T-helper 2 cell treated with Interferon-gamma antibody and Interleukin-4, amounts not matched to agents 5 μg/mL and 100 μg/mL, for 36 hours (primary cell): ENCODE data around the gene SDCCAG8.

Experiments
- DNase-seq: peaks from one replicate; pipeline ENCODE4 v3.0.0; 2021; ENCODE audit warnings: low spot score
- H3K27ac Mint-ChIP-seq: one replicate; pipeline ENCODE4 v1.8.0; 2021; ENCODE audit warnings: mild to moderate bottlenecking, mixed read lengths
- H3K27me3 Mint-ChIP-seq: one replicate; pipeline ENCODE4 v1.8.0; 2021; ENCODE audit warnings: low read depth, mixed read lengths
- H3K36me3 Mint-ChIP-seq: one replicate; pipeline ENCODE4 v1.8.0; 2021; ENCODE audit warnings: low read depth, mixed read lengths
- H3K4me1 Mint-ChIP-seq: one replicate; pipeline ENCODE4 v1.8.0; 2021; ENCODE audit warnings: low read depth, mixed read lengths
- H3K4me3 Mint-ChIP-seq: one replicate; pipeline ENCODE4 v1.8.0; 2022; ENCODE audit warnings: mild to moderate bottlenecking, moderate library complexity, mixed read lengths
- H3K9me3 Mint-ChIP-seq: one replicate; pipeline ENCODE4 v1.8.0; 2021; ENCODE audit warnings: mixed read lengths

Gene SDCCAG8

GRCh38 chr1:243471754-243472745, 216.2 kb downstream of the SDCCAG8 start:
- Mint-ChIP-seq H3K36me3 (no peaks in the 10 kb centered on the region), H3K4me1 (peaks cover 7% of the 10 kb centered on the region), H3K27ac (no peak overlapping the region), H3K27me3 (no peaks in the 10 kb centered on the region), H3K9me3 (no peaks in the 10 kb centered on the region), H3K4me3 (no peak overlapping the region)
- no peak for DNase-seq

GRCh38 chr1:243473227-243474135, 217.6 kb downstream of the SDCCAG8 start:
- Mint-ChIP-seq H3K27me3 (no peaks in the 10 kb centered on the region), H3K36me3 (no peaks in the 10 kb centered on the region), H3K9me3 (no peaks in the 10 kb centered on the region), H3K4me3 (peak overlapping the region; percentile 79), H3K4me1 (peaks cover 7% of the 10 kb centered on the region), H3K27ac (peak overlapping the region; percentile 66)
- DNase-seq: no peak

- Mint-ChIP-seq H3K27ac (no peak overlapping the region), H3K27me3 (no peaks in the 10 kb centered on the region), H3K36me3 (no peaks in the 10 kb centered on the region), H3K4me1 (peaks cover 7% of the 10 kb centered on the region), H3K9me3 (no peaks in the 10 kb centered on the region), H3K4me3 (no peak overlapping the region)
- DNase-seq: no peak
Observed at GRCh38 chr1:243474136-243474881, 218.5 kb downstream of the SDCCAG8 start.

DNA sequence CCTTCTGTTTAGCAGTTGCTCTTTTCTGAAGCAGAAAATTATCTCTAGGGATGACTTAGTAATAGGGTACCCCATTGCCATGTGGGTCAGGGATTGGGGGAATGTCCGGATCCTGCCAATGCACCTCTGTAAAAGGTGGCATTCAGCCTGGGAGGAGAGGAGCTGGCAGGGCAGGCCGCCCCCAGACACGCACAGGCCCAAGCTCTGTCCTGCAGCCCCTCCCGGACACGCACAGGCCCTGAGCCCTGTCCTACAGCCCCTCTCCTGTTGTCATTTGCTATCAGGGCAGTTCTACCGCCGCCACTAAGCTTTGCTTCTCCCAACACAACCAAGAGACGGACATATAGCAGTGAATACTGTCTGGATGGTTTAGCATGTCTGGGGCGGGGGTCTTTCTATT, 219.1 kb downstream of the SDCCAG8 start:
- H3K36me3 Mint-ChIP-seq: peaks cover under 1% of the 10 kb centered on the region
- H3K4me1 Mint-ChIP-seq: peaks cover 7% of the 10 kb centered on the region
- DNase-seq: no peak
- no peak overlapping the region for H3K27ac Mint-ChIP-seq
- no peak overlapping the region for H3K4me3 Mint-ChIP-seq
- no peaks in the 10 kb centered on the region for H3K27me3 Mint-ChIP-seq
- H3K9me3 Mint-ChIP-seq: no peaks in the 10 kb centered on the region

DNA sequence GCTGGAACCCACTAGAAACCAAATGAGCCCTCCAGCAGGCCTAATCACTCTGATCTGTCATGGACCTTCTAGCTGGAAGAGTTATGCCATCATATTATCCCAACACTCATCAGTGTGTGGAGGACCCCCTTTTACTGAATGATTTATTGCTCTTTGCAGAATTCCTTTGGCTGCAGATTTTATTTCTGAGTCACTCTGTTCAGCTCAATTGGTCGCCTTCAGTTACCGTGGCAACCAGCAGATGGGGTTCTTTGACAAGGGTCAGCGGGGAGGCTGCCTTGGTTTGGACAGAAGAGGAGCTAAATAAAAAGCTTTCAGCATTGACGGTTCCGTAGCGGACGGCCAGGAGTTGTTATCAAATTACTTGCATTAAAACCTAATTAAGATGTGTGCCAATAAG, 220.1 kb downstream of the SDCCAG8 start:
- Mint-ChIP-seq H3K4me3 (no peak overlapping the region), H3K27ac (no peak overlapping the region)
- DNase-seq: no peak

DNA sequence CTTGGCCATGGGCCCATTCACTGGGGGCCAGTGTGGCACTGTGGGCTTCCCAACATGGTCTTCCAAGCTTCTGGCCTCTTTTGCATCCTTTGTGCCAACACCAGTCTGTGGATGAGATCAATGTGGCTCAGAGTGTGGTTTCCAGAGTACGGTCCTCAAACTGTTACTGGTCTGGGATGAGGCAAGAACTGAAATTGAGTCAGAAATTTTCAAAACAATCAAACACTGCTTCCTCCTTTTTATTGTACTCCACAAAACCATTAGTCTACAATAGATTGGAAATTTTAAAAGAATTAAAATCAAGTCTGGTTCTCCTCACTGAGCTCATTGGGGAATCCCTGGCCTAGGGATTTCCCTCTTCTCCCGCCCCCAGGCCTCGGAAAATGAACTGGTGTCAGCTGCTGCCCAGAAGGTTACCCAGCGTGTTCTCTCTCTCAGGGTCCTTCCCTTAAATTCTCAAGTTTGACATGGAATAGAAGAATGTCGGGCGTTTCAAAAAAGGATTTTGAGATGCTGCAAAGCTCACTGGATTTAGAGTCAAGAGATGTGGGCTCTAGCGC, 222.0 kb downstream of the SDCCAG8 start:
- Mint-ChIP-seq H3K9me3 (no peaks in the 10 kb centered on the region), H3K4me1 (peaks cover 21% of the 10 kb centered on the region), H3K36me3 (peaks cover 3% of the 10 kb centered on the region)

More for the DNA sequence above, 220.1 kb downstream of the SDCCAG8 start:
- Mint-ChIP-seq H3K9me3 (no peaks in the 10 kb centered on the region), H3K27me3 (no peaks in the 10 kb centered on the region), H3K36me3 (peaks cover 3% of the 10 kb centered on the region), H3K4me1 (peaks cover 8% of the 10 kb centered on the region)

GRCh38 chr1:243481101-243481500, 225.3 kb downstream of the SDCCAG8 start:
- H3K4me3 Mint-ChIP-seq: no peak overlapping the region

More for the DNA sequence above, 222.0 kb downstream of the SDCCAG8 start:
- Mint-ChIP-seq H3K27me3 (peaks cover under 1% of the 10 kb centered on the region), H3K4me3 (no peak overlapping the region), H3K27ac (no peak overlapping the region)
- no peak for DNase-seq

GRCh38 chr1:243482141-243483022, 226.5 kb downstream of the SDCCAG8 start:
- Mint-ChIP-seq H3K36me3 (peaks cover 3% of the 10 kb centered on the region), H3K27me3 (peaks cover 7% of the 10 kb centered on the region), H3K9me3 (no peaks in the 10 kb centered on the region), H3K4me1 (peaks cover 15% of the 10 kb centered on the region), H3K4me3 (peak overlapping the region; percentile 68), H3K27ac (no peak overlapping the region)
- no peak for DNase-seq

More at GRCh38 chr1:243481101-243481500, 225.3 kb downstream of the SDCCAG8 start:
- peaks cover 3% of the 10 kb centered on the region for H3K36me3 Mint-ChIP-seq
- no peaks in the 10 kb centered on the region for H3K9me3 Mint-ChIP-seq
- no peak overlapping the region for H3K27ac Mint-ChIP-seq
- H3K4me1 Mint-ChIP-seq: peaks cover 15% of the 10 kb centered on the region
- H3K27me3 Mint-ChIP-seq: peaks cover 7% of the 10 kb centered on the region
- DNase-seq: no peak

DNA sequence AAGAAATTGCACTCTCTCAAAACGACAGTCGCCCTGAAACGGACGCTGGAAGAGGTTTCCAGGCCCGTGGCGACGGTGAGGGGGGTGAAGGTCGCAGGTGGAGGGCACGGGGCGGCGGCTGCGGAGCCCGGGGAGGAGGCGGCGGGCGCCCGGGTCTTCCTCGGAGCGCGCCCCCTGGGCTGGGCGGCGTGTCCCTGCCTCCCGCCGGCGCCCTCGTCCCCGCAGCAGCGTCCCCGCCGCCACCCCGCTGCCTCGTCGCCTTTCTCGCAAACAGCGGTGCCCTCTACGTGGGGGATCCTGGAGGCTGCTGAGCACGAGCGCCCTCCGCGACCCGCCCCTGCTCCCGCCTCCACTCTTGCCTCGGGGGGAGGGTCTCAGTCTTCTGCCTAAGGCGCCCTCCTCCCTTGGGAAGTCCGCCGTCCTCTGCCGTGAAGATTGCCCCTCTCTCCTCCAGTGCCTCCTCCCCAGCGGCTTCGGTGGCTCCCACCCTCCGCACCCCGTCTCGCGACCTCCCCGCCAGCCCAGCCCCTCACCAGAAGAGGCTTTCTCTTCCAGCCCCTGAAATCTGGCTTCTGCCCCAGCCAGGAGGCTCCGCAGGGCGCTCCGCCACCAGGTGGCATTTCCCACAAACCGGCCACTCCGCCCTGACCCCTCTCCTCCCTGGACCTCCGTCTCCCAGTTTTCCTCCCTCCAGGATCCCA, 227.4 kb downstream of the SDCCAG8 start:
- no peak for DNase-seq
- Mint-ChIP-seq H3K9me3 (no peaks in the 10 kb centered on the region), H3K27ac (no peak overlapping the region), H3K4me3 (peak overlapping the region; percentile 68), H3K4me1 (peaks cover 15% of the 10 kb centered on the region), H3K27me3 (peaks cover 7% of the 10 kb centered on the region), H3K36me3 (peaks cover 3% of the 10 kb centered on the region)

GRCh38 chr1:243483952-243484351, 228.1 kb downstream of the SDCCAG8 start:
- Mint-ChIP-seq H3K9me3 (no peaks in the 10 kb centered on the region), H3K4me1 (peaks cover 15% of the 10 kb centered on the region), H3K27ac (no peak overlapping the region), H3K36me3 (peaks cover 3% of the 10 kb centered on the region), H3K4me3 (peak overlapping the region; percentile 65), H3K27me3 (peaks cover 7% of the 10 kb centered on the region)
- no peak for DNase-seq

- no peaks in the 10 kb centered on the region for H3K36me3 Mint-ChIP-seq
- H3K4me3 Mint-ChIP-seq: peak overlapping the region; percentile 26
- H3K4me1 Mint-ChIP-seq: peaks cover 8% of the 10 kb centered on the region
- H3K27ac Mint-ChIP-seq: no peak overlapping the region
- H3K27me3 Mint-ChIP-seq: peaks cover 7% of the 10 kb centered on the region
- H3K9me3 Mint-ChIP-seq: no peaks in the 10 kb centered on the region
- DNase-seq: no peak
Observed at GRCh38 chr1:243487036-243487648, 231.3 kb downstream of the SDCCAG8 start.
